Tongue (tissue), 2 donors: ENCODE data around the gene PARN. TPM values are rescaled to one million over a fixed set of nuclear protein-coding genes. Genes with fewer than 3 reads are reported as not detected.

Experiments
- DNase-seq: peaks from one replicate; pipeline ENCODE4 v3.0.0-alpha.2; 2015
- total RNA-seq: library from RNA; depleted of rRNA; stranded (reverse); fragments of >200 nt; gene quantifications from one replicate; pipeline ENCODE4 v1.2.3, GENCODE V29; 2014

Gene PARN
- total RNA-seq, 1 donor from 2014 or later: 54.7 TPM

- no peak for DNase-seq
Measured at GRCh38 chr16:14472357-14472756, 157.7 kb downstream of the PARN start.

GRCh38 chr16:14470788-14471187, 159.3 kb downstream of the PARN start:
- no peak for DNase-seq

DNA sequence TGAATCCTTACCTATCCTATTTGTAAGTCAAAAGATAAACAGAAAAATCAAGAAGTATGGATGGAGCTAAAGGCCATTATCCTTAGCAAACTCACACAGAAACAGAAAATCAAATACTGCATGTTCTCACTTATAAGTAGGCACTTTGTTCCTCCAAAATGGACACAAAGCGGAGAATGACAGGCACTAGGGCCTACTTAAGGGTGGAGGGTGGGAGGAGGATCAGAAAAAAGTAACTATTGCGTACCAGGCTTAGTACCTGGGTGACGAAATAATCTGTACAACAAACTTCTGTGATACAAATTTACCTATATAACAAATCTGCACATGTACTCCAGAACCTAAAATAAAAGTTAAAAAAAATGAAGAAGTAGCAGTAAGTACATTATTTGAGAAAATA, 164.3 kb downstream of the PARN start:
- no peak for DNase-seq

GRCh38 chr16:14464796-14465195, 165.3 kb downstream of the PARN start:
- DNase-seq: no peak

- DNase-seq: no peak
Measured at GRCh38 chr16:14464192-14464591, 165.9 kb downstream of the PARN start.

- DNase-seq: no peak
Measured at GRCh38 chr16:14462811-14463210, 167.2 kb downstream of the PARN start.

GRCh38 chr16:14460726-14461125, 169.3 kb downstream of the PARN start:
- DNase-seq: no peak

- no peak for DNase-seq
Measured at GRCh38 chr16:14458576-14458975, 171.5 kb downstream of the PARN start.

- DNase-seq: no peak
Measured at GRCh38 chr16:14456793-14457481, 173.1 kb downstream of the PARN start.

- peak; percentile 13 for DNase-seq
Measured at GRCh38 chr16:14455573-14455972, 174.5 kb downstream of the PARN start.

DNA sequence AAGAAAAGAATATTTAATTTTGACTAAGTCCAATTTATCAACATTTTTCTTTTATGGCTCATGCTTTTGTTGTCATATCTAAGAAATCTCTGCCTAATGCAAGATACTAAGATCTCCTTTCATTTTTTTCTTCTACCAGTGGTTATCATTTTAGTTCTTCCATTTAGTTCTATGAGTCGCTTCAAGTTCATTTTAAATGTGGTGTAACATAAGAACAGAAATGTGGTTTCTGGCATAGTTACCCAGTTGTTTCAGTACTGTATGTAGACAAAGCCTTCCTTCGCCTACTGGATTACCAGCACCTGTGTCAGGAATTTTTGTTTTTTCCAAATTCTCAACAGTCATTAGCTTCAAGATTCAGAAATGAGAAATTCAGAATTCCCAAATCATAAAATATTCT, 175.7 kb downstream of the PARN start:
- no peak for DNase-seq

GRCh38 chr16:14452066-14452465, 178.0 kb downstream of the PARN start:
- no peak for DNase-seq

- DNase-seq: no peak
Measured at GRCh38 chr16:14450846-14451245, 179.2 kb downstream of the PARN start.

DNA sequence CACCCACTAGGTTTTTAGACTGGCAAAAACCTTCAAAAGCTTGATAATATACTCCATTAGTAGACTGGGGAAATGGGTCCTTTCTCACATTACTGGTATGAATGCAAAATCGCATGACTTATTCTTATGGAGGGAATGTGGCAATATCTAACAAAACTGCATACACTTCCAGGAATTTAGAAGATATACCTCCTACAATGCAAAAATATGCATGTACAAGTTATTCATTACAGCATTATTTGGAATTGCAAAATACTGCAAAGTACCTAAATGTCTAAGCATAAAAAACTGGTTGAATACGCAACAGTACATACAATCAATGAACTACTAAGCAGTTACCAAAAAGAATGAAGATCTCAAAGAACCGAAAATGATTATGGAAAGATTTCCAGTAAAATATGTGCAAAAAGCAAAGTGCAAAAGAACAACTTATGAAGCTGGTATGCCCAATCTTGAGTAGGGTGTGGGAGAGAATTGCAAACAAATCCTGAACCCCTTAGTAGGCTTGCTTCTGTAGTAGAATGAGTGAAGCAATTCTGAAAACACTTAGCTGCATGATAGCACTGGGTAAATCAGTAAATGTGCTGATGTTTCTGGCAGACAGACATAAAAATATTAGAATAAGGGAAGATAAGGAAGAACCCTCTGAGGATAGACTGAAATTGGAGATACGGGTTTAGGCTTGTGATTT, 180.1 kb downstream of the PARN start:
- no peak for DNase-seq

- DNase-seq: no peak
Measured at GRCh38 chr16:14449334-14449733, 180.7 kb downstream of the PARN start.

DNA sequence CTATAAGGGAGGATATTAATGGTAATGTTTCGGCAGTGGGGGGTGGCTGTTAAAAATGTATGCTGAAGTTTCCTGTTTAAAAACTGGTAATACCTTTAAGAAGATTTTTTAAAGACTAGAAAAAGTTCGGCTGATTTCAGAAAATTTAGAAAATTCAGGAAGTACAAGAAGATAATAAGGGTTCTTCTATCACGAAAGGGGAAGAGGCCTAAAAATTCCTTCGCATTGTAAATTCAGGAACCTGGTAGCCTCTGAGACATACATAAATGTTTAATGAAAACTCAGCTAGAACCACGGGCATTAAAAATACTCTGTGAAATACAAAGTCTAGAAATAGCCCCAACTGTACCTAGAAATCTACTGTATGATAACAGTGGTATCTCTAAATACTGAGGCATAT, 181.2 kb downstream of the PARN start:
- DNase-seq: no peak

GRCh38 chr16:14447783-14448182, 182.3 kb downstream of the PARN start:
- DNase-seq: no peak

DNA sequence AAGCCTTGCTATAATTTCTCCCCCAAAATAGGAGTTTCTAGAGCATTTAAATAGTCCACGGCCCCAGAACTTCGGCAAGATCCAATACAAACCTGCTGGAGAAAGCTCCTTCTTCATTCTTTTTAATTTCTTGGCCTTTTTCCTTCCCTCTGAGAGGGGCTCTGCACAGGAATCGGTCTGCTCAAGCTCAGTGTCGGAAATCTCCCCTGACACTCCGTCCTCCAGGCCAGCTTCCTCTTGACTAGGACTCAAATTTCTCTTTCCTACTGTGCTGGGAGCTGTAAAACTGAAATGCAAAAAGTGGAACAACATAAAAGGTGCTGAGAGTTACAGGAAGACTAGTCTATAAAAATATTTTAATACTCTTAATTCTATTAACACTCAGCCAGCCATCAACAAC, 183.3 kb downstream of the PARN start:
- peak; percentile 77 for DNase-seq

- DNase-seq: peak; percentile 58
Measured at GRCh38 chr16:14445937-14446715, 183.9 kb downstream of the PARN start.

DNA sequence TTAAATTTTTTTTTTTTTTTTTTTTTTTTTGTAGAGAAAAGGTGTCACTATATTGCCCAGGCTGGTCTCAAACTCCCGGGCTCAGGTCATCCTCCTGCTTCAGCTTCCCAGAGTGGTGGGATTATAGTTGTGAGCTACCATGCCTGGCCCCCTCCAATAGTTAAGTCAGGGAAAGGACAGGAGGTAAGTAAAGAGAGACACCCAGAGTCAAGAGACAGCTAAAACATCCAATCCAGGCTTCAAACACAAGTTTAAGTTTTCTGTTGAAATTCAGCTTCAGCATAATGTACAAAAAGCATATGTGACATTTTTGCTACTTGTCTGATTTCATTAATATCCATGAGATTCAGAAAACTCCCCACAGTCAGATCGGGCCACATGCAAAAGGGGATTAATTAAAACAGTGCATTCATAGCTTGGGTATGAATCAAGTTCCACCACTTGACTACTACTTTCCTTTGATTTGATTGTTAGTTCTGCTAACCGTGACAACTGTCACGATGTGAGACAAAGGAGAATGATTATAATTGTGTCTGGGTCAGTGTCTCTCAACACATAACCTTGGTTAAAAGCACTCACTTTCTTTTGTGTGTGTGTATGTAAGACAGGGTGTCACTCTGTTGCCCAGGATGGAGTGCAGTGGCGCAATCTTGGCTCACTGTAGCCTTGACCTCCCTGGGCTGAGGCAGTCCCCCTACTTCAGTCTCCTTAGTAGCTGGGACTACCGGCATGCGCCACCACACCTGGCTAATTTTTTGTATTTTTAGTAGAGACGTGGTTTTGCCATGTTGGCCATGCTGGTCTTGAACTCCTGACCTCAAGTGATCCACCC, 184.9 kb downstream of the PARN start:
- DNase-seq: no peak

GRCh38 chr16:14441533-14441932, 188.5 kb downstream of the PARN start:
- peak; percentile 60 for DNase-seq

- no peak for DNase-seq
Measured at GRCh38 chr16:14438256-14438655, 191.8 kb downstream of the PARN start.
